GM19455 (cell line): ENCODE measurements around the gene NF1.
"Not testable (repeated sequence)": the region's sequence is repeated elsewhere in the genome, so short reads cannot be mapped to it uniquely, and the experiment has no call there.

Experiments
- ATAC-seq: cut with Tn5 transposase; IDR thresholded peaks from one replicate; pipeline ENCODE4 v1.9.1; 2021; ENCODE audit not compliant: unreplicated experiment

Gene NF1

GRCh38 chr17:31094600-31095235 lies at the start of gene NF1:
Gene NF1, plus strand, starts transcription at chr17:31094977. Its CDS starts 333 bp downstream, at chr17:31095310.
- ATAC-seq = peak; percentile 79

DNA sequence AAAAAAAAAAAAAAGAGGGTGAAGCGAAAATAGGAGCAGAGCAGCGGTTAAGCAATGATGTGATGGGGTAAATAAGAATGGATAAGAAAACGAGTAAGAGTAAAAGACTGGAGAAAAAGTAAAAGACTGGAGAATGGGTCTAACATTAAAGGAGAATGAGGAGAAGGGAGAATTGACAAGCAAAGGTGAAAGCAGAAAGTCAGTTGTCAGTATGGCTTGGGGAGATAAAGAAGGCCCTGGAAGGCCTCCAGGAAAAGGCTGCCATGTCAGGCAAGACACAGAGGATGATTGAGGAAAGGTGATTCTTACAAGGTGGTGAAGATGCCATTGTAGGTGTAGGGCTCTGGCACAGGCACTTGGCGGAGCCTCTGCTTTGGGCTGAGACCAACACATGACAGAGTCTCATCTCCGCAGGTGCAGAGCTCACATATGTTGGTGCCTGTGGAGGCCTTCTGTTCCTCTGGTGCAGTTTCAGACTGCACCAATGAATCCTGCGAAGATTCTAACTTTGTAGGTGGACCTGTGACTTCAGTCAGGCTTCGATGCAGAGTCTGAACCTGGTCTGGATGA lies 47.8 kb upstream of the NF1 start:
- not testable (repeated sequence) for ATAC-seq

DNA sequence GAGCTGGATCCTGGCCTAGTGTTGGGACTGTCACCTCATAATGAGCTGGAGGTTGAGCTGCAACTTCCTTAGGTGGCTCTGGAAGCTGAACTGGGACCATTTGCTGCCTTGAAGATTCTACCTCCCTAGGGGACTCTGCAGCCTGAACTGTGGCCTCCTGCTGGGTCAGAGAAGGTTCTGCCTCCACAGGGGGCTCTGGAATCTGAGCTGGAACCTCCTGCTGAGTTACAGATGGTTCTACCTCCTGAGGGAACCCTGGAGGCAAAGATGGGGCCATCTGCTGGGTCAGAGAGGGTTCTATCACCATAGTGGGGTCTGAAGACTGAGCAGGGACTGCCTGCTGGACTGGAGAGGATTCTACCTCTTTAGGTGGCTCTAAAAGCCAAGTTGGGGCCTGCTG lies 46.6 kb upstream of the NF1 start:
- no peak for ATAC-seq

- ATAC-seq = no peak
Observed at GRCh38 chr17:31048780-31049179, 46.0 kb upstream of the NF1 start.

GRCh38 chr17:31050948-31051347 lies 43.8 kb upstream of the NF1 start:
- ATAC-seq = no peak

DNA sequence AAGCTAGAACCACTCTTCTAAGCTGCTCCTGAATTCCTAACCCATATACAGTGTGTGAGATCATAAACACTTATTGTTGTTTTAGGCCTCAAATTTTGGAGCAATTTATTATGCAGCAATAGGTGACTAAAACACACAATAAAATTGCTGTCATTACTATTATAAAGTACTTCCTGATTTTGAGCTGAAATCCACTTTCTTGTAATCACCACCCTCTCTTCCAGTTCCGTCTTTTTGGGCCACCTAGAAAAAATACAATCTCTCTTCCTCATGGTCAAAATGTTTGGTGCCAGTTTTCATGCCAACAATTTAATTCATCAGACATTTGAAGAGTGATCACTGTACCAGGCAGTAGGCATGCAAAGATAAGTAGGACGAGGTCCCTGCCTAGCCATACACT lies 43.3 kb upstream of the NF1 start:
- no peak for ATAC-seq

DNA sequence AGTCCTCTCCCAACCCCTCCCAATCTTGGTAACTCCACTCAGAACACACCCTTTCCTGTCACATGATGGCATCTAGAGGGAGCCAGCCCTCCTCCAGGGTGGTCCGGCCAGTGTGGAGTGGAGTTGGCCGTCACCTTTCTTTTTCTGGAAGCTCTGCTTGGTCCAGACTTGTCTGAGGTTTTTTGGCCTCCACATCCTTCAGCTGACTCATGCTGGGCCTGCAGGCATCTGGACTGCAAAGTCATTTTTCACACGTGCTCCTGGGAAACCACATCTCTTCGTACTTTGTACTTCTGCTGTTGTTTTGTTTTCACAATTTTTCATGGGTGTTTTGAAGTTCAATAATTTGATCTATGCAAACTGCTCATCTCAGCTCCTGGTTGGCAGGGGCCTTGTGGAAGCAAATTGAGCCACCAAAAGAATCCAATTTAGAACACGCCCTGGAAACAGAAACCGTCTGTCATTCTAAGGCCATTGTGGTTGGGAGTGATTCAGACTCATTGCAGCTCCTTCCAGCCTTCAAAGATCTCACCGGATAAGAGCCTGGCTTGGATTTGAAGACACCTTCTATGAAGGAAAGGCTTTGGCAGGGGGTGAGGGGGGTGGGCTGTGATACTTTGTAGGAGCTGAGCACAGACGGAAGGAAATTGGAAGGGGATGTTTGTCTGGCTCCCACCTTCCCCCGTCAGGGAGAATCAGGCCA lies 42.4 kb upstream of the NF1 start:
- no peak for ATAC-seq

DNA sequence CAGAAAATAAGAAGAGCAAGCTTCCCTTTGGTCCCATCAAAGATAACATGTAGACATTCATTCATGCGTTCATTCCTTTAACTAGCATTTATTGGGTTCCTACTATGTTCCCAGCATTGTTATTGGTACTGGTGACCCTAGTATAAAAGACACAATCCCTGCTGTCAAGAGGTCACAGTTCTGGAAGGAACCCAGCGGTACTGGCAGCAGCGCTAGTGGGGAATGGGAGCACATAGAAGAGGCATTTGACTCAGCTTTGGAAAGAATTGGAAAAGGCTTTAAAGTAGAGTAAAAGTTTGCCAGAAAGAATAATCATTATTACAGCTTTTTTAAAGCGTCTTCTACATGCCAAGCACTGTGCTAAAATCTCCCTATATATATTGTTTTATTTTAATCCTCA lies 41.7 kb upstream of the NF1 start:
- ATAC-seq = no peak

DNA sequence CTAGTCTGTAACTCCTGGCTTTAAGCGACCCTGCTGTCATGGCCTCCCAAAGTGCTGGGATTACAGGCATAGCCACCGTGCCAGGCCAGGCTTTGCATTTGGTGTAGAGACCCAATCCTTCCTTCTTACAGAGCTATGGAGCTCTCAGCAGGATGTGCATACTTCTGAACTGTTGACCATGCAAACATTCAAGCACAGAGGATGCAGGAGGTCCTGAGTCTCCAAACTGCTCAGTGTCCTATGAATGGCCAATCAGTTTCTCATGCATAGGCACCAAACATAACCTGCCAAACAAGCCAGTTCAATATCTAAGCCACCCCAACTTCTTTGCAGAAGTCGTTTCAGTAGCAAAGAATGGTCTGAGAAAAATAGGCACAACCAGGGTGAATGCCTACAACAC lies 40.0 kb upstream of the NF1 start:
- ATAC-seq = no peak

GRCh38 chr17:31058976-31059375 lies 35.8 kb upstream of the NF1 start:
- no peak for ATAC-seq

- ATAC-seq = no peak
Observed at GRCh38 chr17:31060791-31061550, 33.8 kb upstream of the NF1 start.

GRCh38 chr17:31061678-31062077 lies 33.1 kb upstream of the NF1 start:
- no peak for ATAC-seq

GRCh38 chr17:31062346-31062745 lies 32.4 kb upstream of the NF1 start:
- no peak for ATAC-seq

- ATAC-seq = no peak
Observed at GRCh38 chr17:31064707-31065106, 30.1 kb upstream of the NF1 start.

GRCh38 chr17:31067691-31068184 lies 27.0 kb upstream of the NF1 start:
- no peak for ATAC-seq

DNA sequence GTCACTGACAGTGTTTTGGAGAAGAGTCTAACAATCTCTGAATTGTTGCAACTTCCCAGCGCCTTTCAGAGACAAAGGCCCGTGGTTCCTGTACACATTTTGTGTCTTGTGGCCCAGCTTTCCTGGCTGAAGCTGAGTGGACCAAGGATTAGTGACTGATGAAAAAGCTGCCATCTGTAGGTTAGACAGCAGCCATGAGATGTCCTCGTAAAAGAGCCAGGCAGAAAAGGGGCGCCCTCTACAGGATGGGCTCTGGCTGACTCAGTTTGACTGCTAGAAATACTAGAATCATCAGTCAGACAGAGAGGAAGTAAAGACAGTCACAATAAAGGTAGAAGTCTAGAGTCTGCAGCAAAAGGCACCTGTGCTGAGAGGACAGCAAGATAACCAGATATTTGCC lies 26.5 kb upstream of the NF1 start:
- ATAC-seq = no peak

DNA sequence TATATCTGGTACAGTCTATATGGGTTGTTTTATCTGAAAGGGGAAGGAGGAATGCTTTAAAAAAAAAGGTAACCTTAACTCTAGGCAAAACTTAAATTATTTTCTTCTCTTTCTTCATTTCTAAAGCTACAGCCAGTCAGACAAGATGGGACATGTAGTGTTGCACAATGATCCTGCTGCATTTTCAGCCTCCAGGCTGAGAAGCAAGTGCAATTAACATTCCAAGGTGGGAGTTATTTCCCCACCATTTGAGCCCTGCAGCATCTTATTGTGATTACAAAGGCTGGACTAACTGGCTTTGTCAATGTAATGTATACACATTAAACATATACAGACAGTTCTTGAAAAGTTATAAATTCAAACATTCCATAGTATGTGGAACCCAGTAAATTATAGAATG lies 22.6 kb upstream of the NF1 start:
- no peak for ATAC-seq

DNA sequence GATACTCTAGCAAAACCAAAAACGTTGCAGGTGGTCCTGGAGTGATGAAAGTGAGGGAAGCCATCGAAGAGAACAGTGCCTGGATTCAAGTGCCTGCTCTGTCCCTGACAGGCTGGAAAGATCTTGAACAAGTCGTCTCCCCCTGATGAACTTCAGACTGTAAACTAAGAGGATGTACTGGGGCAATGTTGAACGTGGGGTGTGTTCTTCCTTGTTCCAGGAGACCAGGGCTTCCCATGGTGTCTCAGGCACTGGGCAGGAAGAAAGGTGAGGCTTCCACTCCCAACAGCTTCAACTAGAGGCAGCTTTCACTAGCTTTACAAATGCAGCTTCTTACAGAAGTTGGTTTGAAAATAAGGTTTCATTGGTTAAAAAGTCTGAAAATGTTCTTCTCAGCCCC lies 21.4 kb upstream of the NF1 start:
- ATAC-seq = no peak

DNA sequence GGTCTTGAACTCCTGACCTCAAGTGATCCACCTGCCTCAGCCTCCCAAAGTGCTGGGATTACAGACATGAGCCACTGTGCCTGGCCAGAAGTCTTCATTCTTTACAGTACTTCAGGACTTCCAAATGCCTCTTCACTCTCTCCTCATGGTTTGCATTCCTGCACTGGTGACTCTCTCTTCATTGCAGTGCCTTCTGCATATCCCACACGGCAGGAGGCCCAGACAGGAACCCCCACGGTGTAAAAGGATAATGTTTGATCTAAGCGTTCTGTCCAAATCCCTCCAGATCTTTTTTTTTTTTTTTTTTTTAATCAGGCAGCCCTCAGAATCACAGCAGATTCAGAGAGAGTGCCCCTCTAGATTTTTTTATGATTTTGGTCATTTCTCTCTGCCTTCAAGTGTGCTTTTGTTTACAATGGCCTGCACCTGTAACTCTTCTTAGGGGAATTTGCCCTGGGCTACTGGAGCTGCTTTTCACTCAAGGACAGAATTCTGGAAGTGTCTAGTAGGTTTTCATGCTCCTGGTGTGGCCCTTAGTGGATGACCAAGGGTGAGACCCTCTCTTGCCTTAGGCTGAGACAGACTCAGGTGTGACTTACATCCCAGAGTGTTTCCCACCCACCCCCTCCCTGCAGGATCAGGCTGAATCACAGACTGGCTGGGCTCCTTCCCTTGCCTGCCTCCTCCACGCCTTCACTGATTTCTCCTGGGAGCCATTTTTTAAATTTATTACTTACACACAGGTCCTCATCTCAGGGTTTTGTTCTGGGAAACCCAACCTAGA lies 19.8 kb upstream of the NF1 start:
- no peak for ATAC-seq

DNA sequence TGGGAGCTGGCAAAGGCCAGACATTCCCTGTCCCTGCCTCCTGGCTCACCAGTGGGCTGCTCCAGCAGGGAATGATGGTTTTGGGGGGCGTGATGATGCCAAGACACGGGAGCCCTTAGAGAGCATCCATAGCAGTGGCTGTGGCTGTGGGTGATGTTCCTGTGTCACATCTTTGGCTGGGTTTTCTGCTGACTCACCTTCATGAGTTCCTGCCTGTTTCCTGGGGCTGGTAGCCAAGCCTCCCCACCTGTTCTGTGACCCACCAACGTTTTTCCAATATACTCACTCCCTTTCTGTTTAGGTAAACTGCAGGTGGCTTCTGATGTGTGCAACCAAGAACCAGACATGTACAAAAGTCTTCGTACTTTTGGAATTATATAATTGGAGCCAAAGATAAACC lies 16.5 kb upstream of the NF1 start:
- no peak for ATAC-seq

DNA sequence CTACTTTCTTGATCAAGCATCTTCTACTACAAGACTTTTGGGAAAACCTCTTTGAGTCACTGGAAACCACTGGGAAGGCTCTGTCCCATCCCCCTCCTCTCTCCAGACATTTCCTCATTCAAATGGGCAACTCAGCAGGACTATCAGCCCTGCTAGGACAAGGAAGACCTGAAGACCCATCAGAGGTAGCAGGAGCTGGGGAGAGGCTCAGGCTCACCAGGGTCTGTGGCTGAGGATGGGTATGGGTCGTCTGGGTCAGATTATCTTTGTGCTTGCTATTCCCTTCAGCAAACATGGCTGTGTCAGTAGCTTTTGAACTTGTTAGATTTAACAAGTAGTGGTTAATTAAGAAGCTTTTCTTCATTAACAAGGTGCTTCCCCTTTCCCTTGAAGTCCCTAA lies 15.0 kb upstream of the NF1 start:
- ATAC-seq = no peak
